Activated CD4-positive, alpha-beta T cell treated with anti-CD3 and anti-CD28 coated beads for 36 hours (primary cell): ENCODE measurements around the gene PRR36. TPM values are rescaled to one million over a fixed set of nuclear protein-coding genes. Genes with fewer than 3 reads are reported as not detected.
A peak's percentile ranks its signal among the peaks of the same experiment; 100 is the strongest.

Experiments
- ATAC-seq: fragments of 200-7000 bp; cut with Tn5 transposase; one replicate; pipeline ENCODE4 v1.10.0; 2021; ENCODE audit warnings: mild to moderate bottlenecking, moderate library complexity
- CTCF ChIA-PET: fragments of 350-600 bp; sonication (Branson Sonifier 250); formaldehyde crosslinking; loops from one replicate; lab custom pipeline; 2021; ENCODE audit warnings: antibody characterized with exemption; lab: Charles Lee
- POLR2A ChIA-PET: fragments of 350-600 bp; sonication (Branson Sonifier 250); formaldehyde crosslinking; loops from one replicate; lab custom pipeline; 2021; ENCODE audit warnings: antibody characterized with exemption, inconsistent platforms; lab: Charles Lee
- DNase-seq: peaks from one replicate; pipeline ENCODE4 v3.0.0-alpha.2; 2020
- H3K27ac Mint-ChIP-seq: one replicate; pipeline ENCODE4 v1.8.0; 2021; ENCODE audit warnings: mixed read lengths
- H3K27me3 Mint-ChIP-seq: one replicate; pipeline ENCODE4 v1.8.0; 2021; ENCODE audit warnings: mixed read lengths
- H3K36me3 Mint-ChIP-seq: one replicate; pipeline ENCODE4 v1.8.0; 2021; ENCODE audit warnings: low read depth, mixed read lengths
- H3K4me1 Mint-ChIP-seq: one replicate; pipeline ENCODE4 v1.8.0; 2021; ENCODE audit warnings: mixed read lengths
- H3K4me3 Mint-ChIP-seq: one replicate; pipeline ENCODE4 v1.8.0; 2021; ENCODE audit warnings: mild to moderate bottlenecking, moderate library complexity, mixed read lengths
- H3K9me3 Mint-ChIP-seq: one replicate; pipeline ENCODE4 v1.8.0; 2021; ENCODE audit warnings: low read depth, mixed read lengths
- intact Hi-C, 2 experiments: fragments of 100-400 bp; cut with DNase I in 1 of 2; cut with micrococcal nuclease in 1 of 2; formaldehyde crosslinking; loops; one replicate each; pipeline versions ENCODE4 v1.14.2 to v1.15.1; 2022 to 2024; cut with DNase I, micrococcal nuclease
- total RNA-seq, 2 experiments: library from RNA; stranded (reverse); gene quantifications; one replicate each; pipeline ENCODE4 v1.2.3, GENCODE V29; 2021

PRR36 gene
- total RNA-seq, 2 experiments from 2014 or later, result 0.09 to 0.14 TPM

- H3K27ac Mint-ChIP-seq, result no peak overlapping the region
- H3K9me3 Mint-ChIP-seq, result no peaks in the 10 kb centered on the region
- no peak for ATAC-seq
- peaks cover 30% of the 10 kb centered on the region for H3K27me3 Mint-ChIP-seq
- peak overlapping the region; percentile 41 for H3K4me3 Mint-ChIP-seq
- H3K36me3 Mint-ChIP-seq, result no peaks in the 10 kb centered on the region
- intact Hi-C loops, result loop anchor here (1.0 to 5.0 kb wide), 16 partner anchors 8 to 1133 kb away; partner anchors contain the start of genes MAP2K7 (in 2 of the 2), SNAPC2 (in 2 of the 2), CERS4 (in 1 of the 2) and ELAVL1 (in 1 of the 2)
- ChIA-PET POLR2A (interaction anchor here (0.7 to 1.8 kb wide), 3 partner anchors 51 to 520 kb away, joined by 3 to 8 read pairs (median 3); partner anchors contain the start of genes RAB11B, SNAPC2 and TIMM44), CTCF (interaction anchor here (0.6 to 2.5 kb wide), 23 partner anchors 12 to 1767 kb away, joined by 3 to 32 read pairs (median 3); partner anchors contain the start of genes CERS4, MAP2K7, SNAPC2 and TIMM44)
- peak; percentile 76 for DNase-seq
- H3K4me1 Mint-ChIP-seq, result peaks cover 46% of the 10 kb centered on the region
Observed at GRCh38 chr19:7869910-7870511, 4.2 kb downstream of the PRR36 start.

- ATAC-seq (peak; percentile 62), DNase-seq (peak; percentile 90)
- Mint-ChIP-seq H3K36me3 (no peaks in the 10 kb centered on the region), H3K4me1 (peaks cover 47% of the 10 kb centered on the region), H3K27ac (no peak overlapping the region), H3K27me3 (peaks cover 27% of the 10 kb centered on the region), H3K9me3 (no peaks in the 10 kb centered on the region), H3K4me3 (peak overlapping the region; percentile 57)
- ChIA-PET POLR2A (interaction anchor here (0.6 to 1.8 kb wide), 4 partner anchors 51 to 521 kb away, joined by 3 to 8 read pairs (median 3); partner anchors contain the start of genes RAB11B, SNAPC2 and TIMM44), CTCF (interaction anchor here (0.6 to 2.5 kb wide), 24 partner anchors 11 to 1767 kb away, joined by 3 to 32 read pairs (median 4); partner anchors contain the start of genes CERS4, MAP2K7, SNAPC2 and TIMM44)
- intact Hi-C loops, result loop anchor here (1.0 to 2.0 kb wide), 12 partner anchors 34 to 544 kb away; partner anchors contain the start of genes CERS4 (in 1 of the 2), ELAVL1 (in 1 of the 2), MAP2K7 (in 1 of the 2) and MARCHF2 (in 1 of the 2)
Observed at GRCh38 chr19:7869453-7869909, 4.7 kb downstream of the PRR36 start.

GRCh38 chr19:7868671-7869452, 5.3 kb downstream of the PRR36 start:
- POLR2A ChIA-PET, result interaction anchor here (0.6 to 1.8 kb wide), 4 partner anchors 52 to 521 kb away, joined by 3 to 8 read pairs (median 3); partner anchors contain the start of genes RAB11B, SNAPC2 and TIMM44
- peak overlapping the region; percentile 51 for H3K27ac Mint-ChIP-seq
- DNase-seq, result peak; percentile 92
- ATAC-seq, result peak; percentile 75
- peak overlapping the region; percentile 70 for H3K4me3 Mint-ChIP-seq
- no peaks in the 10 kb centered on the region for H3K36me3 Mint-ChIP-seq
- no peaks in the 10 kb centered on the region for H3K9me3 Mint-ChIP-seq
- peaks cover 29% of the 10 kb centered on the region for H3K27me3 Mint-ChIP-seq
- CTCF ChIA-PET, result interaction anchor here (0.7 to 2.5 kb wide), 19 partner anchors 11 to 771 kb away, joined by 3 to 32 read pairs (median 4); partner anchors contain the start of genes MAP2K7, SNAPC2 and TIMM44
- peaks cover 47% of the 10 kb centered on the region for H3K4me1 Mint-ChIP-seq
- intact Hi-C loops, result loop anchor here (1.0 to 2.0 kb wide), 12 partner anchors 34 to 544 kb away; partner anchors contain the start of genes CERS4 (in 1 of the 2), ELAVL1 (in 1 of the 2), MAP2K7 (in 1 of the 2) and MARCHF2 (in 1 of the 2)

DNA sequence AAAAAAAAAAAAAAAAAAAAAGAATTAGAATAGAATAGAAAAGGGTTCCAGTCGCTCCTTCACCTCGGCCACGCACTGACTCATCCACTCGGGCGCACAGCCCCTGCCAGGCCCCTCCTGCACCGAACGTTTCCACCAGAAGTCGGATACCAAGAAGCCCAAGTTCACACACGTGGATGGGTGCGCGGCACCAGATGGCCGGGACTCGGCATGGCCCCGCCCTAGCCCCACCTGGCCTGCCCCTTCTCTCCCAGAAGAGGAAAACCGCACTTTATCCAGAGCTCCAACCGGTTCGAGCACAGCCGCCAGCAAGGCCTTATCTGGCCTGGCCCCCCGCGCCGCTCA, 5.9 kb downstream of the PRR36 start:
- peak overlapping the region; percentile 70 for H3K4me3 Mint-ChIP-seq
- no peak for ATAC-seq
- DNase-seq, result peak; percentile 63
- CTCF ChIA-PET, result interaction anchor here (0.7 to 2.5 kb wide), 10 partner anchors 10 to 514 kb away, joined by 3 to 32 read pairs (median 4); partner anchors contain the start of genes MAP2K7, SNAPC2 and TIMM44
- POLR2A ChIA-PET, result interaction anchor here (1.8 kb wide), 1 partner anchor 53 kb away, joined by 8 read pairs; the partner anchor contains the start of gene SNAPC2
- peaks cover 43% of the 10 kb centered on the region for H3K4me1 Mint-ChIP-seq
- H3K36me3 Mint-ChIP-seq, result no peaks in the 10 kb centered on the region
- intact Hi-C loops, result loop anchor here (2.0 kb wide), 4 partner anchors 39 to 239 kb away; partner anchors contain the start of genes ELAVL1 (in 1 of the 2), PET100 (in 1 of the 2), STXBP2 (in 1 of the 2) and XAB2 (in 1 of the 2)
- H3K9me3 Mint-ChIP-seq, result no peaks in the 10 kb centered on the region
- no peak overlapping the region for H3K27ac Mint-ChIP-seq
- peaks cover 26% of the 10 kb centered on the region for H3K27me3 Mint-ChIP-seq

DNA sequence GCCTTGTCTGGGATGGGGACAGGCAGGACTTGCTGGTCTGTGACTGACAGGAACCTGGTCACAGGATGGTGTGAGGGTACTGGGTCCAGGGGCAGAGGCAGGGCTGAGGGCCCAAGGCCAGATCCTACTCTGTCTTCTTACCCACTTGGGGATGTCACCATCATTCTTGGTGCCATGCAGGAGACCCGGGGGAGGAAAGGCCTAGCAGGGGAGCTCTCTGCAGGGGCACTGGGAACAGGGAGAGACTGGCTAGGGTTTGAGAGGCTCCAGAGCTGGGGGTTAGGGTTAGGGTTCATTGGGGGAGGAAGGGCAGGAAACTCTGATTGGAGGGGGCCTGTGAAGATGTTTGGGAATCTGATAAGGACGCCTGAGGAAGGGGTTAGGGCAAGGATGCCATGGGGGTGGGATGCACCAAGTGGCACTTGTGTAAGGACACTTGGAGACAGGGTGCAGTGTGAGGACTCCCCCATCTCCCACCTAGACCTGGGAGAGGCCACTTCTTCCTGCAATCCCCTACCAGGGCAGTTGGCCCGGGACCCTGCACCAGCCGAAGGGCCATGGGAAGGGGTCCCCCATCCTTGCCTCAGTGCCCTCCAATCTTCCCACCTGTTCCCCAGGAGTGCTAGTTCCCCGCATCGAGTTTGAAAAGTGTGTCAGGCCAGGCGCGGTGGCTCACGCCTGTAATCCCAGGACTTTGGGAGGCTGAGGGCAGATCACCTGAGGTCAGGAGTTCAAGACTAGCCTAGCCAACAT, 6.9 kb downstream of the PRR36 start:
- Mint-ChIP-seq H3K27me3 (peaks cover 20% of the 10 kb centered on the region), H3K9me3 (no peaks in the 10 kb centered on the region), H3K4me3 (no peak overlapping the region), H3K4me1 (peaks cover 41% of the 10 kb centered on the region), H3K27ac (no peak overlapping the region), H3K36me3 (no peaks in the 10 kb centered on the region)
- ChIA-PET POLR2A (no interaction called here), CTCF (interaction anchor here (2.5 kb wide), 1 partner anchor 52 kb away, joined by 32 read pairs; the partner anchor contains the start of gene SNAPC2)
- ATAC-seq (no peak), DNase-seq (no peak)
- intact Hi-C loops, result no loop called here

DNA sequence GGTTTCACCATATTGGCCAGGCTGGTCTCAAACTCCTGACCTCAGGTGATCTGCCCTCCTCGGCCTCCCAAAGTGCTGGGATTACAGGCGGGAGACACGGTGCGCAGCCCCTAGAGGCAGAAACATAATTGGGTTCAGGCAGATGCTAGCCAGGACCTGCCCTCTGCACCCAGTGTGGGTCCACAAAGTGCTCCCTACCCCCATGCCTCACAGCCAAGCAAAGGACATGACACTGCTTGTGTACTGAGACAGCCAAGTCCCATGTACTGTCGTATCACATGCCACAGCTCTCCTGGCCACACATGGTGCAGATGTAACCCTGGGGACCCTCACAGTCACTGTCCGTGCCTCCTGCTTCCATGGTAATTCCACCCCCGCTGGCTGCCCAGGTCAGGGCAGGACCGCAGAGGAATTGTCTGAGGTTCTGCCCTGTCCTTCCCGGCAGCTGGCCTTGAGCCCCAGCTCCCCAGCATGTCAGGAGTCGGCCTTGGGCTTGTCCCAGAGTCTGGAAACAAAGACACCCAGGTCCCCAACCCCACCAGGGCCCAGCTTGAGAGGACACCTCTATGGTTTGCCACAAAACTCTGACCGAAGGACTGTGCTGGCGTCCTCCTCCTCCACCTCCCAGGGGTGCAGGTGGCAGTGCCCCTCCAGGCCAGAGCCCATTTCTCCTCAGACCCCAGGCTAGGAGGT, 7.6 kb downstream of the PRR36 start:
- Mint-ChIP-seq H3K27ac (no peak overlapping the region), H3K4me1 (peaks cover 35% of the 10 kb centered on the region), H3K4me3 (no peak overlapping the region), H3K36me3 (no peaks in the 10 kb centered on the region), H3K9me3 (no peaks in the 10 kb centered on the region), H3K27me3 (peaks cover 14% of the 10 kb centered on the region)
- ATAC-seq (no peak), DNase-seq (no peak)
- intact Hi-C loops, result no loop called here
- ChIA-PET CTCF (interaction anchor here (0.6 kb wide), 1 partner anchor 21 kb away, joined by 4 read pairs; no protein-coding TSS in a partner anchor), POLR2A (no interaction called here)

DNA sequence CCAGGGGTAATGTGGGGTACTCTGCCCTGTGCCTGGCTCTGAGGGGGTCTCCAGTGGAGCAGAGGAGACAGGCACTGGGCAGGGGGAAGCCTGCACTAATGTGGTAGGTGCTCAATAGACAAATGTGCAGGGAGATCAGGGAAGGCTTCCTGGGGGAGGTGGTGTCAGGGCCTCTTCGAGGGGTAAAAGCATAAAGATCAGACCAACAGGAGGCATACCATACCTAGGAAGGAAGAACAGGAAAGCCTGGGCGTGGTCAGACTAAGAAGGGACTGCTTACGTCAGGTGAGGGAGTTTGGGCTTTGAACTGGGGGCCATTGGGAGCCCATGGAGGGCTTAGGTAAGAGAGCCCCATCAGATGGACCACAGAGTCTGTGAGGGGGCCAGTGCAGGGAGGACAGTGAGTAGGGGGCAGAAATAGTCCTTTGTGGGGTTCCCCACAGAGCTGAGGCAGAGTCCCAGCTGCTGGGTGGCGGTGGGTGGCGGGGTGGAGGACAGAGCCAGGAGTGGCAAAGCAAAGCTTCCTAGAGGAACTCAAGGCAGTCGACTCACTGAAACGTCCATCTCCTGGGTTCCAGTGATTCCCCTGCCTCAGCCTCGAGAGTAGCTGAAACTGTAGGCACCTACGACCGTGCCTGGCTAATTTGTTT, 8.8 kb downstream of the PRR36 start:
- ATAC-seq (no peak), DNase-seq (no peak)
- no peak overlapping the region for H3K27ac Mint-ChIP-seq
- H3K4me3 Mint-ChIP-seq, result no peak overlapping the region
- H3K27me3 Mint-ChIP-seq, result peaks cover 14% of the 10 kb centered on the region
- POLR2A ChIA-PET, result no interaction called here
- no peaks in the 10 kb centered on the region for H3K9me3 Mint-ChIP-seq
- no peaks in the 10 kb centered on the region for H3K36me3 Mint-ChIP-seq
- CTCF ChIA-PET, result no interaction called here
- H3K4me1 Mint-ChIP-seq, result peaks cover 25% of the 10 kb centered on the region
- intact Hi-C loops, result no loop called here

DNA sequence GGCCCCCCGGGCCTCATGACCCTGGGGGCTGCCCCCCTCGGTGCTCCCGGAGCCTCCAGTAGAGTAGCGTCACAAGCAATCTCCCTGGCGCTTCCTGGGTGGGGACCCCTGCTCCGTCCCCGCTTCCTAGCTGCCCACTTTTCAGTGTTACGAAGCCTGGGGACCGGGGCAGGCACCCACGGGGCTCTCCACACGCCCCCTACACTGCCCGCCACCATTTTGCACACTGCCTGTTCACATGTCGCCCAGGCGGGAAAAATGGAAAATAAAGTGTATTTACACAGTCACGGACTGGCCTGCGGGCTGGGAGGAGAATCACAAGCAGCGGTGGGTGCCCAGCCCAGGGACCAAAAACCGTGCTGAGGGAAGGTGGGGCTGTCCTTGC, 9.5 kb downstream of the PRR36 start:
- Mint-ChIP-seq H3K27ac (no peak overlapping the region), H3K27me3 (peaks cover 14% of the 10 kb centered on the region), H3K4me3 (no peak overlapping the region), H3K36me3 (no peaks in the 10 kb centered on the region), H3K4me1 (peaks cover 21% of the 10 kb centered on the region), H3K9me3 (no peaks in the 10 kb centered on the region)
- DNase-seq (no peak), ATAC-seq (no peak)
- intact Hi-C loops, result no loop called here
- POLR2A ChIA-PET, result no interaction called here
- CTCF ChIA-PET, result interaction anchor here (0.5 kb wide), 1 partner anchor 317 kb away, joined by 3 read pairs; no protein-coding TSS in a partner anchor

GRCh38 chr19:7863971-7864689, 10.1 kb downstream of the PRR36 start:
- peaks cover 21% of the 10 kb centered on the region for H3K4me1 Mint-ChIP-seq
- DNase-seq, result no peak
- no peaks in the 10 kb centered on the region for H3K36me3 Mint-ChIP-seq
- ChIA-PET POLR2A (no interaction called here), CTCF (interaction anchor here (0.5 kb wide), 1 partner anchor 316 kb away, joined by 3 read pairs; no protein-coding TSS in a partner anchor)
- H3K27ac Mint-ChIP-seq, result no peak overlapping the region
- intact Hi-C loops, result no loop called here
- no peak for ATAC-seq
- no peak overlapping the region for H3K4me3 Mint-ChIP-seq
- no peaks in the 10 kb centered on the region for H3K9me3 Mint-ChIP-seq
- peaks cover 14% of the 10 kb centered on the region for H3K27me3 Mint-ChIP-seq
